Cerebellar nuclear complex (tissue), 1 donor: ENCODE results near the gene LRRC10B.

ENCODE experiments used
- DNase-seq, 2 experiments: peaks; one replicate each; lab custom pipeline; 2025; lab: John Stamatoyannopoulos, UW

Gene LRRC10B

GRCh38 chr11:61486779-61487178 lies 21.8 kb upstream of the LRRC10B start:
- no peak for DNase-seq

- no peak for DNase-seq
These were observed 21.1 kb upstream of the LRRC10B start for GRCh38 chr11:61487342-61488025.

- DNase-seq, result no peak
These were observed 19.8 kb upstream of the LRRC10B start for GRCh38 chr11:61488651-61489291.

GRCh38 chr11:61489833-61490721 lies 18.5 kb upstream of the LRRC10B start:
- no peak for DNase-seq

GRCh38 chr11:61491736-61492395 lies 16.7 kb upstream of the LRRC10B start:
- DNase-seq, result no peak

- no peak for DNase-seq
These were observed 14.1 kb upstream of the LRRC10B start for GRCh38 chr11:61494381-61494961.

GRCh38 chr11:61495801-61496601 lies 12.5 kb upstream of the LRRC10B start:
- peak in 1 of 2 experiments; percentile 28 for DNase-seq

- DNase-seq, result no peak
These were observed 11.7 kb upstream of the LRRC10B start for GRCh38 chr11:61496602-61497400.

- DNase-seq, result no peak
These were observed 11.1 kb upstream of the LRRC10B start for GRCh38 chr11:61497473-61497872.

- DNase-seq, result no peak
These were observed 10.7 kb upstream of the LRRC10B start for GRCh38 chr11:61497876-61498275.

- no peak for DNase-seq
These were observed 9.7 kb upstream of the LRRC10B start for GRCh38 chr11:61498767-61499341.

- no peak for DNase-seq
These were observed 8.6 kb upstream of the LRRC10B start for GRCh38 chr11:61499816-61500491.

GRCh38 chr11:61502522-61502921 lies 6.0 kb upstream of the LRRC10B start:
- no peak for DNase-seq

GRCh38 chr11:61503135-61503770 lies 5.3 kb upstream of the LRRC10B start:
- DNase-seq, result no peak

GRCh38 chr11:61505106-61505505 lies 3.4 kb upstream of the LRRC10B start:
- DNase-seq, result no peak

- DNase-seq, result no peak
These were observed 2.9 kb upstream of the LRRC10B start for GRCh38 chr11:61505640-61506155.

- DNase-seq, result no peak
These were observed 1.4 kb upstream of the LRRC10B start for GRCh38 chr11:61507012-61507768.
